Panc1 (cell line): Measurements from ENCODE around the gene GRID1.

ENCODE experiments used
- POLR2AphosphoS5 ChIP-seq: IDR thresholded peaks from 2 replicates; pipeline ENCODE4 v1.6.1; 2012; ENCODE audit warnings: mild to moderate bottlenecking, low read depth, low read length, moderate library complexity
- REST ChIP-seq, 2 experiments: IDR thresholded peaks; 2 replicates each; pipeline ENCODE4 v1.6.1; 2011 to 2012; ENCODE audit warnings: low read depth in 2 of 2, control low read depth in 1 of 2, low read length in 1 of 2, mild to moderate bottlenecking in 1 of 2, moderate library complexity in 1 of 2; ENCODE audit not compliant: insufficient read depth in 1 of 2
- TF ChIP-seq, protein P1 (sequence below): fragments of 450-650 bp; IDR thresholded peaks from 2 replicates; pipeline ENCODE4 v1.5.1; 2017; ENCODE audit warnings: mild to moderate bottlenecking

- TF ChIP-seq, protein P1, sequence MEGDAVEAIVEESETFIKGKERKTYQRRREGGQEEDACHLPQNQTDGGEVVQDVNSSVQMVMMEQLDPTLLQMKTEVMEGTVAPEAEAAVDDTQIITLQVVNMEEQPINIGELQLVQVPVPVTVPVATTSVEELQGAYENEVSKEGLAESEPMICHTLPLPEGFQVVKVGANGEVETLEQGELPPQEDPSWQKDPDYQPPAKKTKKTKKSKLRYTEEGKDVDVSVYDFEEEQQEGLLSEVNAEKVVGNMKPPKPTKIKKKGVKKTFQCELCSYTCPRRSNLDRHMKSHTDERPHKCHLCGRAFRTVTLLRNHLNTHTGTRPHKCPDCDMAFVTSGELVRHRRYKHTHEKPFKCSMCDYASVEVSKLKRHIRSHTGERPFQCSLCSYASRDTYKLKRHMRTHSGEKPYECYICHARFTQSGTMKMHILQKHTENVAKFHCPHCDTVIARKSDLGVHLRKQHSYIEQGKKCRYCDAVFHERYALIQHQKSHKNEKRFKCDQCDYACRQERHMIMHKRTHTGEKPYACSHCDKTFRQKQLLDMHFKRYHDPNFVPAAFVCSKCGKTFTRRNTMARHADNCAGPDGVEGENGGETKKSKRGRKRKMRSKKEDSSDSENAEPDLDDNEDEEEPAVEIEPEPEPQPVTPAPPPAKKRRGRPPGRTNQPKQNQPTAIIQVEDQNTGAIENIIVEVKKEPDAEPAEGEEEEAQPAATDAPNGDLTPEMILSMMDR: no peak
- no peak for TF ChIP-seq POLR2AphosphoS5
- no peak for TF ChIP-seq REST (IDR thresholded peaks at IDR 0.05; ENCODE audit: insufficient read depth in 1 of 2, low read depth in 2 of 2, low read length in 1 of 2)
These were observed 449.0 kb downstream of the GRID1 start for GRCh38 chr10:85917601-85918000.
